Epidermal melanocyte (primary cell): Measurements from ENCODE around the gene ZNF33A.
A peak's percentile ranks its signal among the peaks of the same experiment; 100 is the strongest.
"Not testable (repeated sequence)": the region's sequence is repeated elsewhere in the genome, so short reads cannot be mapped to it uniquely, and the experiment has no call there.

Source experiments
- DNase-seq: peaks from one replicate; pipeline ENCODE4 v3.0.0; 2011; ENCODE audit warnings: low spot score; ENCODE audit not compliant: insufficient read length

ZNF33A gene

DNA sequence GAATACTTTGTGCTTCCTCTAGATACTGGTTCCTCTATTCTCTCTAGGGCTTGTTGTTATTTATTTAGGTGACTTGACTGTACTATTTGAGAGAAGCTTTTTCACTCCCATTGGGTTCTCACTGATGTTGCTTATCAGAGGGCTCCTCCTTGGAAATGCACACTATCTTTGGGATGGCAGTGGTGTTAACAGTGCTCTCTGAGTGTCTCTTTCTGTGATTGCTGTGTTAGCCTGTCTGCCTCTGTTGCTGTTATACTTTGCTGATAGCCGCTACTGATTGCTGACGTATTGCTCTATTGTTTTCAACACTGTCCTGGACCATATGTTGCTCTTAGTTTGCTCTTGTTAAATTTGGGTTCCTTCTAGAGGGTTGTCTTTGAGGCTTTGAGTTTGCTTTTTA lies 34.7 kb downstream of the ZNF33A start:
- no peak for DNase-seq

GRCh38 chr10:38047666-38048065 lies 37.2 kb downstream of the ZNF33A start:
- no peak for DNase-seq

GRCh38 chr10:38050212-38050611 lies 39.7 kb downstream of the ZNF33A start:
- no peak for DNase-seq

DNA sequence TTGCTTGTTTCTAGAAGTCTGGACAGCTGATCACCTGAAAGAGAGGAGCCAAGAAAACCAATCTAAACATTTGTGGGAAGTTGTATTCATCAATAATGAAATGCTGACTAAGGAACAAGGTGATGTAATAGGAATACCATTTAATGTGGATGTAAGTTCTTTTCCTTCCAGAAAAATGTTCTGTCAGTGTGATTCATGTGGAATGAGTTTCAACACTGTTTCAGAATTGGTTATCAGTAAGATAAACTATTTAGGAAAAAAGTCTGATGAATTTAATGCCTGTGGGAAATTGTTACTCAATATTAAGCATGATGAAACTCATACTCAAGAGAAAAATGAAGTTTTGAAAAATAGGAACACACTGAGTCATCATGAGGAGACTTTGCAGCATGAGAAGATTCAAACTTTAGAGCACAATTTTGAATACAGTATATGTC lies 43.9 kb downstream of the ZNF33A start:
- no peak for DNase-seq

GRCh38 chr10:38055274-38055894 lies 44.9 kb downstream of the ZNF33A start:
- not testable (repeated sequence) for DNase-seq

GRCh38 chr10:38069663-38070062 lies 59.2 kb downstream of the ZNF33A start:
- DNase-seq: not testable (repeated sequence)

GRCh38 chr10:38070501-38070900 lies 60.0 kb downstream of the ZNF33A start:
- no peak for DNase-seq

- DNase-seq: no peak
These were observed 62.1 kb downstream of the ZNF33A start for GRCh38 chr10:38072552-38072951.

DNA sequence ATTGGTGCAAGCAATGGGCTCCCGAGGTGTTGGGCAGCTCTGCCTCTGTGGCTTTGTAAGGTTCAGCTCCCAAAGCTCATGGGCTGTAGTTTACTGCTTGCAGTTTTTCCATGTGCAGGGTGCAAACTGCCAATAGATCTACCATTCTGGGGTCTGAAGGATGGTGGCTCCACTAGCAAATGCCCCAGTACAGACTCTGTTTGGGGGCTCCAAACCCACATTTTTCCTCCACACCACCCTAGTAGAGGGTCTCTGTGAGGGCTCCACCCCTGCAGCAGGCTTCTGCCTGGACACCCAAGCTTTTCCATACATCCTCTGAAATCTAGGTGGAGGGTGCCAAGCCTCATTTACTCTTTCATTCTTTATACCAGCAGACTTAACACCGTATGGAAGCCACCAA lies 66.2 kb downstream of the ZNF33A start:
- DNase-seq: no peak

GRCh38 chr10:38093318-38093717 lies 82.8 kb downstream of the ZNF33A start:
- DNase-seq: not testable (repeated sequence)

DNA sequence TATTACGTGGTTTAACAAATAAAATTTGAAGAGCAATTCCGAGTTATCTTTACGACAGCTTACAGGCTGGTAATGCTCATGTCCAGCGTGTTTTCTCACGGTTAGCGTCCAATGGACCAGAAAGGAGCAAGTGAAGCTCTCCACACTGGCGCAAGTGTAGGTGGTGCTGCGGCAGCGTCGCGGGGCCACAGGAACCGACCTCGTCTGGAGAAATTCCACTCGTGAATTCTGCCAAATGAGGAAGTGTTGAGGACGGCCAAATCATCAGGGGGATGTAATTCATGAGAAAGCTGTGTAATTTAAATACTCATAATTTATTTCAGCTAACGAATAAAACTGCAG lies 83.3 kb downstream of the ZNF33A start:
- no peak for DNase-seq

GRCh38 chr10:38094158-38094926 lies 83.9 kb downstream of the ZNF33A start, which contains the start of gene ZNF37A:
Gene ZNF37A, plus strand, starts transcription at chr10:38094337. Its CDS starts 2,281 bp downstream, at chr10:38096618.
- peak; percentile 78 for DNase-seq

- DNase-seq: no peak
These were observed 84.6 kb downstream of the ZNF33A start for GRCh38 chr10:38094927-38095574.

- DNase-seq: no peak
These were observed 92.4 kb downstream of the ZNF33A start for GRCh38 chr10:38102880-38103279.

DNA sequence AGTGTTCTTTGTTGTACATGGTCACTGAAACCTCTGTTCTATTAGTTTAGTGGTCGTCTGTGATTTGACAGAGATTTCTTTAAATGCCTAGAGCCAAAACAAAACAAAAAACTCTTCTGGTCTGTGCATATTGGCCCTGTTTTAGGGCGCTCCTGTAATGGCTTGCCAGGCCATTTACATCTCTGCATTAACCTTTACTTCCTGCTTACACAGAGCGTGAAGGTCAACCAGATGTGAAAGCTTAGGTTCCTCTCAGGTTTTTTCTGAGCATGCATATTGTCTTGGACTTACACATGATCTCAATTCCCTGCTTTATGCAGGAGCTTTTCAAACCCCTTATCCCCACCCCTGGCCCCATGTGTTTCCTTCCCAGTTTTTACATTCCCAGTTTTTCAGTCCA lies 93.3 kb downstream of the ZNF33A start:
- no peak for DNase-seq

DNA sequence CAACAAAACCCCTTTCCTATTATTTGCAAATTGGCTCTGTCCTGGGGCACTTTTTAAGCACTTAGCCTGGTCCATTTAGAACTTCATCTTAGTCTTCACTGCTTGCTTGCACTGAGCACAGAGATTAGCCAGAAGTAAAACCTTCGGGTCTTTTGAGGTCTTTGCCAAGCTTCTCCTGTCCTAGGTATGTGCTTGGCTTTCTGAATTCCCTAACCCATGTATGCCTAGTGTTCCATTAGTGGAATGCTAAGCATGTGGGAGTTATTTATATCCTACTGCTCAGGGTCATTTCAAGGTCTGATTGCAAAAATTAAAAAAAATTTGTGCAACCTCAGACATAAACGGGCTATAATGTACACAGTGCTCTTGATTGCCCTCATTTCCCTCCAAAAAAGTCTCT lies 101.7 kb downstream of the ZNF33A start:
- no peak for DNase-seq
